ENCODE results near the gene SBF2.
A peak's percentile ranks its signal among the peaks of the same experiment; 100 is the strongest.

The SBF2 gene

GRCh38 chr11:9757809-9758636, 536.0 kb downstream of the SBF2 start:
- Histone ChIP-seq H3K4me1 (ENCODE audit: control insufficient read depth in 1 of 2, insufficient read depth in 1 of 2, low read depth in 1 of 2, low read length in 1 of 2) (peaks cover 16 to 18% of the 10 kb centered on the region in 2 experiments), H3K27ac (no peak overlapping the region), H3K4me3 (ENCODE audit: low read depth in 1 of 2, low read length in 1 of 2) (peak overlapping the region; percentile 70 to 78), H3K27me3 (peaks cover 12% of the 10 kb centered on the region), H3K36me3 (no peaks in the 10 kb centered on the region), H3K9me3 (no peaks in the 10 kb centered on the region)
- peak; percentile 81 for TF ChIP-seq CTCF (IDR thresholded peaks at IDR 0.05)

- Histone ChIP-seq H3K27ac (no peak overlapping the region), H3K4me3 (ENCODE audit: low read depth in 1 of 2, low read length in 1 of 2) (no peak overlapping the region), H3K4me1 (ENCODE audit: control insufficient read depth in 1 of 2, insufficient read depth in 1 of 2, low read depth in 1 of 2, low read length in 1 of 2) (peaks cover 16 to 18% of the 10 kb centered on the region in 2 experiments), H3K9me3 (no peaks in the 10 kb centered on the region), H3K36me3 (peaks cover 4% of the 10 kb centered on the region), H3K27me3 (peaks cover 12% of the 10 kb centered on the region)
- TF ChIP-seq CTCF (IDR thresholded peaks at IDR 0.05) = no peak
These were observed 537.1 kb downstream of the SBF2 start for GRCh38 chr11:9756878-9757277.

- TF ChIP-seq CTCF (IDR thresholded peaks at IDR 0.05) = no peak
- Histone ChIP-seq H3K4me1 (ENCODE audit: control insufficient read depth in 1 of 2, insufficient read depth in 1 of 2, low read depth in 1 of 2, low read length in 1 of 2) (peaks cover 16 to 18% of the 10 kb centered on the region in 2 experiments), H3K27me3 (peaks cover 12% of the 10 kb centered on the region), H3K36me3 (peaks cover 4% of the 10 kb centered on the region), H3K9me3 (no peaks in the 10 kb centered on the region), H3K27ac (no peak overlapping the region), H3K4me3 (ENCODE audit: low read depth in 1 of 2, low read length in 1 of 2) (no peak overlapping the region)
These were observed 537.6 kb downstream of the SBF2 start for GRCh38 chr11:9756461-9756860.

- no peaks in the 10 kb centered on the region for H3K9me3 ChIP-seq
- H3K27me3 ChIP-seq = peaks cover 12% of the 10 kb centered on the region
- TF ChIP-seq CTCF (IDR thresholded peaks at IDR 0.05) = no peak
- peaks cover 8% of the 10 kb centered on the region for H3K36me3 ChIP-seq
- no peak overlapping the region for H3K27ac ChIP-seq
- H3K4me1 ChIP-seq (ENCODE audit: control insufficient read depth in 1 of 2, insufficient read depth in 1 of 2, low read depth in 1 of 2, low read length in 1 of 2) = peaks cover 16 to 18% of the 10 kb centered on the region in 2 experiments
- H3K4me3 ChIP-seq (ENCODE audit: low read depth in 1 of 2, low read length in 1 of 2) = no peak overlapping the region
These were observed 538.3 kb downstream of the SBF2 start for GRCh38 chr11:9755561-9756185.

- Histone ChIP-seq H3K4me1 (ENCODE audit: control insufficient read depth in 1 of 2, insufficient read depth in 1 of 2, low read depth in 1 of 2, low read length in 1 of 2) (peaks cover 14 to 16% of the 10 kb centered on the region in 2 experiments), H3K27ac (no peak overlapping the region), H3K27me3 (peaks cover 8% of the 10 kb centered on the region), H3K9me3 (no peaks in the 10 kb centered on the region), H3K36me3 (peaks cover 20% of the 10 kb centered on the region), H3K4me3 (ENCODE audit: low read depth in 1 of 2, low read length in 1 of 2) (no peak overlapping the region)
- no peak for TF ChIP-seq CTCF (IDR thresholded peaks at IDR 0.05)
These were observed 540.0 kb downstream of the SBF2 start for GRCh38 chr11:9754010-9754471.
